HG03342 (cell line): ENCODE data around the gene MRTFA.

Experiments used
- ATAC-seq: cut with Tn5 transposase; IDR thresholded peaks from one replicate; pipeline ENCODE4 v1.9.1; 2021; ENCODE audit warnings: mild to moderate bottlenecking, moderate library complexity; ENCODE audit not compliant: unreplicated experiment

MRTFA gene

DNA sequence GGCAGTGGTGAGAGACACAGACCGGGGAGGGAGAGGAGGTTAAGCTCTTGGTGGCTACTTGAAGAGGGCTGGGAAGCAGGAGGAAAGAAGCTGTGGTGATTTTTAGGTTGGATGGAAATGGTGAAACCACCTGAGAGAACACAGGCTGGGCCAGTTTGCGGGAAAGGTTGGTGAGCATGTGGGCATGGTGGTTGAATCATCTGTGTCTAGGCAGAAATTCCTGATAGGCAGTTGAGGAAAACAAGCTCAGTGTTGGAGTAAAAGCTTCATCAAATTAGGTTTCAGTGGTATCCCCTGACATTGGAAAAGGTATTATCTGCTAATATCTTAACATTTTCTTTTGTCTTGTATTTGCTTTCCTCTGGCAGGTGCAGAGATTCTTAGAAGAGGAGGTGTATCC is 270.5 kb downstream of the MRTFA start:
- ATAC-seq, result no peak

GRCh38 chr22:40364431-40364830 is 272.1 kb downstream of the MRTFA start:
- ATAC-seq, result no peak

GRCh38 chr22:40363059-40363458 is 273.5 kb downstream of the MRTFA start:
- no peak for ATAC-seq

- ATAC-seq, result no peak
Measured at GRCh38 chr22:40361100-40361499, 275.4 kb downstream of the MRTFA start.
